ENCODE results near the gene ATP2A1. TPM values are rescaled to one million over a fixed set of nuclear protein-coding genes. Genes with fewer than 3 reads are reported as not detected.

ATP2A1 gene
- total and polyA plus RNA-seq, 2 of the 13 experiments (the other 11 are each of a cell fraction or from before 2014, with no cell fraction given), result 3.2 to 12.5 TPM

DNA sequence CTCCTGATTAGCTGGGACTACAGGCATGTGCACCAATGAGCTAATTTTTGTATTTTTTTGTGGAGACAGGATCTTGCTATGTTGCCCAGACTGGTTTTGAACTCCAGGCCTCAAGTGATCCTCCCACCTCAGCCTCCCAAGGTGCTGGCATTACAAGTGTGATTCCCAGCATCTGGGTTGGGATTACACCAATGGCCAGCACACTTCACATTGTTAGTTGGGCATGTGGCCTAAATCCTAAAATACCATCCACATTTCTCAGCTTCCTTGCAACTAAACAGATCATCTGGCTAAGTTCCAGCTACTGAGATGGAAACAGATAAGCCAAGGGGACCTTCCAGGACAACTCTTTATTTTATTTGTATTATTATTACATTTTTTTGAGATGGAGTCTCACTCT is 36.9 kb downstream of the ATP2A1 start (continued):
- TF ChIP-seq FOSL1 (CRISPR knock-in tag; IDR thresholded peaks at IDR 0.05; ENCODE audit: borderline replicate concordance) (no peak), MEIS1 (CRISPR knock-in tag; IDR thresholded peaks at IDR 0.05; ENCODE audit: borderline replicate concordance) (no peak), HCFC1 (IDR thresholded peaks at IDR 0.05; ENCODE audit: low read depth, low read length) (no peak), ZBTB42 (CRISPR knock-in tag; IDR thresholded peaks at IDR 0.05) (no peak)

- no peaks in the 10 kb centered on the region for H3K27me3 ChIP-seq (ENCODE audit: control insufficient read depth in 1 of 2, insufficient read depth in 2 of 2, low read length in 2 of 2)
- TSS peak; percentile 38 for BruUV-seq (replicated peaks)
- H4K20me1 ChIP-seq (ENCODE audit: insufficient read depth, low read length), result no peaks in the 10 kb centered on the region
- ChIA-PET CTCF (ENCODE audit: low intra/inter-chr PET ratio, low total read pairs) (no interaction called here), POLR2A (interaction anchor here (0.7 to 1.3 kb wide), 3 partner anchors 8 to 28 kb away, joined by 3 to 4 read pairs (median 3); no protein-coding TSS in a partner anchor)
- ATAC-seq (no peak), FAIRE-seq (no peak), DNase-seq (ENCODE audit: low spot score) (no peak)
- 94% methylated on average over 7 of the region's 7 CpGs for WGBS (ENCODE audit: low lambda C conversion rate)
- no peak overlapping the region for H2AFZ ChIP-seq (ENCODE audit: low read length)
- peaks cover 16% of the 10 kb centered on the region for H3K4me1 ChIP-seq (ENCODE audit: insufficient read depth, low read length)
- intact Hi-C loops (cut with micrococcal nuclease; ENCODE audit: unreplicated experiment) (no loop called here), in situ Hi-C loops (cut with HindIII; ENCODE audit: extremely low pct_ligation_motif_present, low pct_unique_long_range_greater_than_20kb) (no loop called here)
- H3K36me3 ChIP-seq (replicated peaks in 1 of 2; ENCODE audit: control insufficient read depth in 1 of 2, insufficient read depth in 2 of 2, low read length in 2 of 2), result peaks cover 13 to 20% of the 10 kb centered on the region in 2 experiments; a peak in 4 of 5 replicates
- no peaks in the 10 kb centered on the region for H3K79me2 ChIP-seq (ENCODE audit: insufficient read depth, low read length)
- no peak overlapping the region for H3K9ac ChIP-seq (ENCODE audit: insufficient read depth, low read depth, low read length)
- no peaks in the 10 kb centered on the region for H3K9me3 ChIP-seq (ENCODE audit: low read length)
- no peak overlapping the region for H3K27ac ChIP-seq (ENCODE audit: extremely low read length, insufficient read depth, low read length)
- H3K4me2 ChIP-seq (ENCODE audit: low read depth, low read length), result no peak overlapping the region
- TF ChIP-seq NFE2L2 (IDR thresholded peaks at IDR 0.05; ENCODE audit: low read length) (peak; percentile 71), NR3C1 (CRISPR knock-in tag; IDR thresholded peaks at IDR 0.05) (no peak)
- H3K4me3 ChIP-seq (replicated peaks in 1 of 3; ENCODE audit: insufficient read depth in 1 of 3, low read depth in 2 of 3, low read length in 3 of 3), result no peak overlapping the region
Observed at GRCh38 chr16:28917095-28917494, 38.8 kb downstream of the ATP2A1 start.

GRCh38 chr16:28918698-28919097 is 40.4 kb downstream of the ATP2A1 start:
- Histone ChIP-seq H4K20me1 (ENCODE audit: insufficient read depth, low read length) (no peaks in the 10 kb centered on the region), H3K27me3 (ENCODE audit: control insufficient read depth in 1 of 2, insufficient read depth in 2 of 2, low read length in 2 of 2) (no peaks in the 10 kb centered on the region), H3K4me1 (ENCODE audit: insufficient read depth, low read length) (peaks cover 32% of the 10 kb centered on the region), H3K79me2 (ENCODE audit: insufficient read depth, low read length) (no peaks in the 10 kb centered on the region), H3K27ac (ENCODE audit: extremely low read length, insufficient read depth, low read length) (no peak overlapping the region), H3K9me3 (ENCODE audit: low read length) (no peaks in the 10 kb centered on the region), H3K4me3 (replicated peaks in 1 of 3; ENCODE audit: insufficient read depth in 1 of 3, low read depth in 2 of 3, low read length in 3 of 3) (no peak overlapping the region), H3K4me2 (ENCODE audit: low read depth, low read length) (no peak overlapping the region), H3K9ac (ENCODE audit: insufficient read depth, low read depth, low read length) (no peak overlapping the region), H3K36me3 (replicated peaks in 1 of 2; ENCODE audit: control insufficient read depth in 1 of 2, insufficient read depth in 2 of 2, low read length in 2 of 2) (peaks cover 11 to 20% of the 10 kb centered on the region in 2 experiments; a peak in 4 of 5 replicates), H2AFZ (ENCODE audit: low read length) (no peak overlapping the region)
- no peak for ATAC-seq
- BruUV-seq (replicated peaks), result no TSS peak
- intact Hi-C loops (cut with micrococcal nuclease; ENCODE audit: unreplicated experiment), result no loop called here
- FAIRE-seq, result no peak
- no peak for TF ChIP-seq ZMYM4 (CRISPR knock-in tag; IDR thresholded peaks at IDR 0.05)
- no peak for TF ChIP-seq ZNF251 (CRISPR knock-in tag; IDR thresholded peaks at IDR 0.05)
- TF ChIP-seq PCBP1 (IDR thresholded peaks at IDR 0.05; ENCODE audit: borderline replicate concordance, low read depth, low read length), result no peak
- TF ChIP-seq ZFP37 (CRISPR knock-in tag; IDR thresholded peaks at IDR 0.05; ENCODE audit: borderline replicate concordance), result no peak
- no peak for TF ChIP-seq RBAK (CRISPR knock-in tag; IDR thresholded peaks at IDR 0.05)
- ChIA-PET CTCF (ENCODE audit: low intra/inter-chr PET ratio, low total read pairs) (no interaction called here), POLR2A (interaction anchor here (1.3 kb wide), 1 partner anchor 23 kb away, joined by 3 read pairs; no protein-coding TSS in a partner anchor)
- in situ Hi-C loops (cut with HindIII; ENCODE audit: extremely low pct_ligation_motif_present, low pct_unique_long_range_greater_than_20kb), result no loop called here
- WGBS (ENCODE audit: low lambda C conversion rate), result 100% methylated on average over 3 of the region's 3 CpGs
- DNase-seq (ENCODE audit: low spot score), result no peak

Data from HepG2 (cell line).